ENCODE data around the gene TRMO. TPM values are rescaled to one million over a fixed set of nuclear protein-coding genes. Genes with fewer than 3 reads are reported as not detected.

Gene TRMO
- total RNA-seq, 2 donors from 2014 or later, result 14.0 to 15.0 TPM

Other genes with a start within 250 kb of the TRMO start
- gene XPA, start 225.2 kb downstream of the TRMO start, total RNA-seq, result 10 to 100 TPM; 10.0 to 10.1 TPM
- gene FOXE1, start 69.3 kb downstream of the TRMO start, total RNA-seq, result under 1 TPM in 1 of 2 donors, not detected in 1; 0.08 TPM
- gene HEMGN, start 15.7 kb upstream of the TRMO start, total RNA-seq, result not detected
- gene ANP32B, start 60.8 kb upstream of the TRMO start, total RNA-seq, result 100 to 1,000 TPM in 1 of 2 donors, 10 to 100 TPM in 1; 98.2 to 137 TPM
- 100 to 1,000 TPM; 231 to 527 TPM for gene NANS, start 134.2 kb upstream of the TRMO start, total RNA-seq
- gene TRIM14, start 196.7 kb upstream of the TRMO start, total RNA-seq, result 10 to 100 TPM; 46.3 to 55.6 TPM